H9 (cell line): ENCODE data around the gene NR1D1. TPM values are rescaled to one million over a fixed set of nuclear protein-coding genes. Genes with fewer than 3 reads are reported as not detected.

ENCODE experiments used
- DNase-seq: peaks from one replicate; pipeline ENCODE4 v3.0.0-alpha.2; 2017
- H2AFZ ChIP-seq: one replicate; pipeline ENCODE4 v1.6.1; 2013; ENCODE audit warnings: mild to moderate bottlenecking, low read length, control low read depth, moderate library complexity
- H2AK5ac ChIP-seq: 2 replicates; pipeline ENCODE4 v1.6.1; 2013; ENCODE audit warnings: low read length, control low read depth, mixed read lengths; ENCODE audit not compliant: insufficient read length
- H2BK120ac ChIP-seq: one replicate; pipeline ENCODE4 v1.6.1; 2013; ENCODE audit warnings: low read depth, mild to moderate bottlenecking, low read length, control low read depth, inconsistent platforms; ENCODE audit not compliant: poor library complexity, severe bottlenecking
- H2BK12ac ChIP-seq: 2 replicates; pipeline ENCODE4 v1.6.1; 2013; ENCODE audit warnings: low read length, control low read depth, mixed read lengths, low read depth; ENCODE audit not compliant: insufficient read length
- H2BK15ac ChIP-seq: 2 replicates; pipeline ENCODE4 v1.6.1; 2013; ENCODE audit warnings: low read depth, low read length, control low read depth
- H2BK20ac ChIP-seq: one replicate; pipeline ENCODE4 v1.6.1; 2013; ENCODE audit warnings: low read depth, mild to moderate bottlenecking, low read length, control low read depth, inconsistent platforms; ENCODE audit not compliant: poor library complexity, severe bottlenecking
- H2BK5ac ChIP-seq: 2 replicates; pipeline ENCODE4 v1.6.1; 2013; ENCODE audit warnings: low read length, control low read depth, mixed read lengths; ENCODE audit not compliant: insufficient read length
- H3K14ac ChIP-seq: 2 replicates; pipeline ENCODE4 v1.6.1; 2013; ENCODE audit warnings: low read length, control low read depth; ENCODE audit not compliant: insufficient read depth
- H3K18ac ChIP-seq: 2 replicates; pipeline ENCODE4 v1.6.1; 2013; ENCODE audit warnings: low read depth, mild to moderate bottlenecking, mixed read lengths, low read length, control low read depth; ENCODE audit not compliant: insufficient read length
- H3K23ac ChIP-seq: 2 replicates; pipeline ENCODE4 v1.6.1; 2013; ENCODE audit warnings: low read length, control low read depth, mixed read lengths, low read depth; ENCODE audit not compliant: insufficient read length
- H3K23me2 ChIP-seq: 2 replicates; pipeline ENCODE4 v1.6.1; 2013; ENCODE audit warnings: low read depth, mild to moderate bottlenecking, mixed read lengths, low read length, control low read depth; ENCODE audit not compliant: insufficient read length, poor library complexity, severe bottlenecking
- H3K27ac ChIP-seq: 2 replicates; pipeline ENCODE4 v1.5.1; 2013; ENCODE audit warnings: low read length, control low read depth, mixed read lengths, low read depth; ENCODE audit not compliant: insufficient read length
- H3K27me3 ChIP-seq: 2 replicates; pipeline ENCODE4 v1.6.1; 2013; ENCODE audit warnings: low read length, control low read depth, inconsistent platforms; ENCODE audit not compliant: insufficient read depth
- H3K4ac ChIP-seq: 2 replicates; pipeline ENCODE4 v1.6.1; 2013; ENCODE audit warnings: low read depth, mild to moderate bottlenecking, control low read depth, inconsistent platforms, low read length, moderate library complexity
- H3K4me1 ChIP-seq: 2 replicates; pipeline ENCODE4 v1.6.1; 2013; ENCODE audit warnings: low read length, control low read depth, inconsistent platforms; ENCODE audit not compliant: insufficient read depth
- H3K4me2 ChIP-seq: 2 replicates; pipeline ENCODE4 v1.6.1; 2013; ENCODE audit warnings: low read length, control low read depth, mixed read lengths; ENCODE audit not compliant: insufficient read length, insufficient read depth
- H3K56ac ChIP-seq: 2 replicates; pipeline ENCODE4 v1.6.1; 2013; ENCODE audit warnings: low read depth, mild to moderate bottlenecking, mixed read lengths, low read length, control low read depth; ENCODE audit not compliant: insufficient read length
- H3K79me1 ChIP-seq: 2 replicates; pipeline ENCODE4 v1.6.1; 2013; ENCODE audit warnings: low read depth, mild to moderate bottlenecking, moderate library complexity, low read length, control low read depth, inconsistent platforms; ENCODE audit not compliant: insufficient read depth, poor library complexity, severe bottlenecking
- H3K79me2 ChIP-seq: 2 replicates; pipeline ENCODE4 v1.6.1; 2013; ENCODE audit warnings: low read length, control low read depth, inconsistent platforms; ENCODE audit not compliant: insufficient read depth
- H3K9ac ChIP-seq: 2 replicates; pipeline ENCODE4 v1.6.1; 2013; ENCODE audit warnings: low read length, control low read depth, mixed read lengths; ENCODE audit not compliant: insufficient read length; ENCODE audit errors: extremely low read depth
- H3K9me3 ChIP-seq: one replicate; pipeline ENCODE4 v1.6.1; 2013; ENCODE audit warnings: low read depth, low read length, inconsistent platforms; ENCODE audit not compliant: control insufficient read depth
- H3T11ph ChIP-seq: one replicate; pipeline ENCODE4 v1.6.1; 2013; ENCODE audit warnings: mild to moderate bottlenecking, low read length, control low read depth, inconsistent platforms
- H4K20me1 ChIP-seq: one replicate; pipeline ENCODE4 v1.6.1; 2013; ENCODE audit not compliant: control insufficient read depth, insufficient read length, insufficient read depth
- H4K5ac ChIP-seq: 2 replicates; pipeline ENCODE4 v1.6.1; 2013; ENCODE audit warnings: low read depth, mild to moderate bottlenecking, mixed read lengths, low read length, control low read depth; ENCODE audit not compliant: insufficient read length
- H4K8ac ChIP-seq: replicated peaks from 2 replicates; pipeline ENCODE4 v1.6.1; 2013; ENCODE audit warnings: low read length, control low read depth, mixed read lengths, low read depth; ENCODE audit not compliant: insufficient read length
- H4K91ac ChIP-seq: 2 replicates; pipeline ENCODE4 v1.6.1; 2013; ENCODE audit warnings: low read depth, mild to moderate bottlenecking, moderate library complexity, mixed read lengths, low read length, control low read depth; ENCODE audit not compliant: insufficient read length
- H3K27ac Mint-ChIP-seq, 3 experiments: 2 replicates in 2 of 3; 3 replicates in 1 of 3; pipeline ENCODE4 v1.8.0; 2020 to 2021; ENCODE audit warnings: mixed read lengths in 3 of 3, mild to moderate bottlenecking in 1 of 3, moderate library complexity in 1 of 3
- H3K27me3 Mint-ChIP-seq: 2 replicates; pipeline ENCODE4 v1.8.0; 2021; ENCODE audit warnings: low read depth, mild to moderate bottlenecking, moderate library complexity, mixed read lengths
- H3K36me3 Mint-ChIP-seq, 3 experiments: 2 replicates in 2 of 3; 3 replicates in 1 of 3; pipeline ENCODE4 v1.8.0; 2020 to 2021; ENCODE audit warnings: low read depth in 3 of 3, mixed read lengths in 3 of 3; ENCODE audit not compliant: insufficient read depth in 1 of 3
- H3K4me1 Mint-ChIP-seq, 2 experiments: 2 replicates each; pipeline ENCODE4 v1.8.0; 2020; ENCODE audit warnings: mixed read lengths in 2 of 2
- H3K4me3 Mint-ChIP-seq, 2 experiments: 2 replicates in 1 of 2; 3 replicates in 1 of 2; pipeline ENCODE4 v1.8.0; 2020 to 2021; ENCODE audit warnings: mild to moderate bottlenecking in 2 of 2, mixed read lengths in 2 of 2, moderate library complexity in 1 of 2
- H3K9me3 Mint-ChIP-seq, 2 experiments: 2 replicates in 1 of 2; 3 replicates in 1 of 2; pipeline ENCODE4 v1.8.0; 2020; ENCODE audit warnings: mild to moderate bottlenecking in 2 of 2, mixed read lengths in 2 of 2, moderate library complexity in 1 of 2
- CTCF ChIP-seq: fragments of 200-600 bp; sonication (generic); conservative IDR thresholded peaks from 3 replicates; pipeline ENCODE4 v1.8.0; 2021; ENCODE audit warnings: antibody characterized with exemption, mild to moderate bottlenecking
- WGBS: extraction: QIAGEN DNeasy Blood & Tissue Kit; methylation state at CpG from one replicate; pipeline ENCODE4 v1.1.7; 2013; ENCODE audit warnings: missing lambda C conversion rate, low lambda C conversion rate, mixed read lengths; ENCODE audit not compliant: insufficient read length; ENCODE audit errors: extremely low coverage; 5-methylcytosine and 5-hydroxymethylcytosine counted together
- total RNA-seq: library from RNA; stranded (reverse); gene quantifications from 2 replicates; pipeline ENCODE4 v1.2.1, GENCODE V29; 2021

The NR1D1 gene
- total RNA-seq, 1 experiment from 2014 or later: 8.6 TPM

DNA sequence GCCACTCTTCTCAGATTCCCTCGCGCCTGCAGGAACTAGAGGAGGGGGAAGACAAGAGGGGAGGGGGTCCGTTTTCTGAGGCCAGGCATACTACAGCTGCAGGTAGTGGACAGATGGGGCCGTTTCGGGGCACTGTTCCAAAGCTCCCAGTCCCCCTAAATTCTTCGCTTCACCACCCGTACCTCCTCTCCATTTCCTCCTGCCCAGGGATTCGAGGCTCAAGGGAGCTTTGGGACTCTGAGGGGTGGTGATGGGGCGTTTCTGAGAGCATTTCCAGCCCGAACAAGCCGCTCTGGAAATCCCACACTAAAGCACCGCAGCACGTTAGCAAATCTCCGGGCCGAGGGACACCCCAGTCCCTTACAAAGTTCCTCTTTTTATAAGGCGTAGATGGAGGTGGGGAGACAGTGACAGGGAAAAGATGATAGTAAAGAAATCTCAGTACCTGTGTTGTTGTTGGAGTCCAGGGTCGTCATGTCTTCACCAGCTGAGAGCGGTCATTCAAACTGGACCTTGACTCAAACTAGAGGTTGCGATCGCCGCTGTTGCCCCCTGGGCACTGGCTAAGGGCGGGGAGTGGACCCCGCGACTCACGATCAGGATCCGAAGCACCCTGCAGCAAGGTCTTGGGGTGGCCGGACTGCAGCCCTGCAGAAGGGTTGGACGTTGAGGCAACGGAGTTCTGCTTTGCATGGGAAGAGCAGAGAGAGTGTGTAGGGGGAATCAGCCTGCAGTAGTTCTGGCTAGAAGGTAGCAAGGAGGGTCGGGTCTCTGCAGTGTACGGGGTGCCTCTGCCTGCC is 570 bp downstream of the NR1D1 start:
- no peak overlapping the region for H2BK20ac ChIP-seq
- WGBS: no CpG with 5 or more reads among the region's 31 CpGs

More for the DNA sequence above, 570 bp downstream of the NR1D1 start:
- peaks cover 15% of the 10 kb centered on the region for H3K23me2 ChIP-seq
- H3K27ac Mint-ChIP-seq: peak overlapping the region in 2 of 3 experiments; percentile 91 to 93; a peak in 3 of 7 replicates
- no peaks in the 10 kb centered on the region for H4K20me1 ChIP-seq
- H3K9me3 Mint-ChIP-seq: peaks cover 0 to 7% of the 10 kb centered on the region in 2 experiments; a peak in 2 of 5 replicates
- peaks cover 8% of the 10 kb centered on the region; the same call in 1 of the 2 replicates for H3K27me3 ChIP-seq
- H4K8ac ChIP-seq: no peak overlapping the region
- peak overlapping the region; percentile 17 for H3K9ac ChIP-seq
- peaks cover 20 to 35% (median 21%) of the 10 kb centered on the region in 3 experiments for H3K36me3 Mint-ChIP-seq
- no peak overlapping the region for H2BK15ac ChIP-seq
- no peaks in the 10 kb centered on the region for H3K79me2 ChIP-seq
- no peak overlapping the region for H2AFZ ChIP-seq
- no peak for DNase-seq
- no peak overlapping the region for H2BK5ac ChIP-seq
- H3K14ac ChIP-seq: 0 out of 2 replicates have a peak overlapping the region, but pooled peaks have one; percentile 35
- no peak overlapping the region for H2AK5ac ChIP-seq
- peak overlapping the region; percentile 72 for H3K4me2 ChIP-seq
- TF ChIP-seq CTCF: no peak
- H2BK12ac ChIP-seq: no peak overlapping the region
- no peaks in the 10 kb centered on the region for H3K9me3 ChIP-seq
- H3K56ac ChIP-seq: no peak overlapping the region
- H4K5ac ChIP-seq: no peak overlapping the region
- no peak overlapping the region for H3K4ac ChIP-seq
- peaks cover 8% of the 10 kb centered on the region; the same call in 1 of the 2 replicates for H3K4me1 ChIP-seq
- H3K23ac ChIP-seq: no peak overlapping the region
- no peak overlapping the region for H4K91ac ChIP-seq
- no peaks in the 10 kb centered on the region for H3K79me1 ChIP-seq
- H3K27me3 Mint-ChIP-seq: peaks cover 47% of the 10 kb centered on the region
- H2BK120ac ChIP-seq: no peak overlapping the region
- H3K4me3 Mint-ChIP-seq: peak overlapping the region; percentile 82 to 87
- peak overlapping the region; percentile 33 for H3K18ac ChIP-seq
- H3T11ph ChIP-seq: no peak overlapping the region
- H3K4me1 Mint-ChIP-seq: peaks cover 53 to 58% of the 10 kb centered on the region in 2 experiments
- H3K27ac ChIP-seq: no peak overlapping the region
